ENCODE data around the gene BTBD9.

- TF ChIP-seq PATZ1 (CRISPR knock-in tag; IDR thresholded peaks at IDR 0.05; ENCODE audit: borderline replicate concordance): no peak
- TF ChIP-seq TOX (CRISPR knock-in tag; IDR thresholded peaks at IDR 0.05; ENCODE audit: borderline replicate concordance): no peak
- no peak for TF ChIP-seq GLIS3 (CRISPR knock-in tag; IDR thresholded peaks at IDR 0.05)
- TF ChIP-seq RARB (CRISPR knock-in tag; IDR thresholded peaks at IDR 0.05): no peak
- TF ChIP-seq CREB5 (CRISPR knock-in tag; IDR thresholded peaks at IDR 0.05; ENCODE audit: low read depth): no peak
- no peak for TF ChIP-seq ZFP3 (CRISPR knock-in tag; IDR thresholded peaks at IDR 0.05)
- no peak for TF ChIP-seq TCF4 (CRISPR knock-in tag; IDR thresholded peaks at IDR 0.05; ENCODE audit: borderline replicate concordance)
- TF ChIP-seq ZNF8 (CRISPR knock-in tag; IDR thresholded peaks at IDR 0.05): no peak
- no peak for TF ChIP-seq ZFP30 (CRISPR knock-in tag; IDR thresholded peaks at IDR 0.05)
- TF ChIP-seq ARNTL (CRISPR knock-in tag; IDR thresholded peaks at IDR 0.05; ENCODE audit: borderline replicate concordance, low read depth): no peak
- no peak for TF ChIP-seq ZNF565 (CRISPR knock-in tag; conservative IDR thresholded peaks at IDR 0.05; ENCODE audit: low read depth)
- TF ChIP-seq ISL1 (CRISPR knock-in tag; IDR thresholded peaks at IDR 0.05): no peak
- TF ChIP-seq OSR1 (CRISPR knock-in tag; IDR thresholded peaks at IDR 0.05): no peak
- TF ChIP-seq POU6F1 (CRISPR knock-in tag; IDR thresholded peaks at IDR 0.05; ENCODE audit: borderline replicate concordance, low read depth): no peak
Measured at GRCh38 chr6:38141716-38142115, 498.0 kb downstream of the BTBD9 start.
